Ishikawa (cell line): ENCODE measurements around the gene BRPF3.

Experiments used
- CEBPB ChIP-seq: IDR thresholded peaks from 2 replicates; pipeline ENCODE4 v1.6.1; 2012
- CREB1 ChIP-seq: IDR thresholded peaks from 2 replicates; pipeline ENCODE4 v1.6.1; 2012; ENCODE audit warnings: low read depth
- EGR1 ChIP-seq: IDR thresholded peaks from 2 replicates; pipeline ENCODE4 v1.6.1; 2012
- EP300 ChIP-seq: IDR thresholded peaks from 2 replicates; pipeline ENCODE4 v1.6.1; 2012; ENCODE audit warnings: borderline replicate concordance
- FOXM1 ChIP-seq: IDR thresholded peaks from 2 replicates; pipeline ENCODE4 v1.6.1; 2012; ENCODE audit warnings: low read depth, borderline replicate concordance
- NFIC ChIP-seq: IDR thresholded peaks from 2 replicates; pipeline ENCODE4 v1.6.1; 2012
- RAD21 ChIP-seq: IDR thresholded peaks from 2 replicates; pipeline ENCODE4 v1.6.1; 2012; ENCODE audit warnings: low read depth
- TAF1 ChIP-seq: IDR thresholded peaks from 2 replicates; pipeline ENCODE4 v1.6.1; 2012; ENCODE audit warnings: low read depth, mild to moderate bottlenecking
- TCF12 ChIP-seq: IDR thresholded peaks from 2 replicates; pipeline ENCODE4 v1.6.1; 2012; ENCODE audit warnings: low read depth
- TEAD4 ChIP-seq: IDR thresholded peaks from 2 replicates; pipeline ENCODE4 v1.6.1; 2012
- YY1 ChIP-seq: IDR thresholded peaks from 2 replicates; pipeline ENCODE4 v1.6.1; 2012; ENCODE audit warnings: low read depth
- ZBTB7A ChIP-seq: IDR thresholded peaks from 2 replicates; pipeline ENCODE4 v1.6.1; 2012; ENCODE audit warnings: low read depth
- TF ChIP-seq, protein P1 (sequence below): IDR thresholded peaks from 2 replicates; pipeline ENCODE4 v1.6.1; 2012
- TF ChIP-seq, protein P2 (sequence below): IDR thresholded peaks from 2 replicates; pipeline ENCODE4 v1.6.1; 2012
- TF ChIP-seq, protein P3 (sequence below): IDR thresholded peaks from 2 replicates; pipeline ENCODE4 v1.6.1; 2012; ENCODE audit warnings: low read depth, mild to moderate bottlenecking

Gene BRPF3

DNA sequence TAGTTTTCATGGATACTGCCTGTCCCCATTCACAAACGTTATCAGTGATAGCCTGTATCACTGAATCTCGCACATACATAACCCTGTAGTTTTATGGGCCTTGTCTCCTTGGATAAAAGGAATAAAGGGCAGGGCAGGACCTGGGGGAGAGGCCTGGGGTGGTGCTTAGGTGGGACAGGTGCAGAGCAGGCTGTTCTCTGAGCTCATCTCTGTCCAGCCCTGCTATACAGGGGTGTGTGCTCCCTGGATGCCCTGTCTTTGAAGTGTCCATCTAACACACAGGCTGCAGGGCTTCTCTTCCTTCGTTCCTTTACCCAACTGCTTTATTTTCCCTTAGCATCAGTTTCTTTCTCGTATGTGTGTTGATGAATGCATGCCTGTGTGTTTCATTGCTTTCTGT is 26.4 kb downstream of the BRPF3 start:
- no peak for TF ChIP-seq CEBPB
- no peak for TF ChIP-seq TCF12
- TF ChIP-seq, protein P1, sequence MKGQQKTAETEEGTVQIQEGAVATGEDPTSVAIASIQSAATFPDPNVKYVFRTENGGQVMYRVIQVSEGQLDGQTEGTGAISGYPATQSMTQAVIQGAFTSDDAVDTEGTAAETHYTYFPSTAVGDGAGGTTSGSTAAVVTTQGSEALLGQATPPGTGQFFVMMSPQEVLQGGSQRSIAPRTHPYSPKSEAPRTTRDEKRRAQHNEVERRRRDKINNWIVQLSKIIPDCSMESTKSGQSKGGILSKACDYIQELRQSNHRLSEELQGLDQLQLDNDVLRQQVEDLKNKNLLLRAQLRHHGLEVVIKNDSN: no peak
- no peak for TF ChIP-seq TAF1
- TF ChIP-seq EP300: no peak
- TF ChIP-seq, protein P2, sequence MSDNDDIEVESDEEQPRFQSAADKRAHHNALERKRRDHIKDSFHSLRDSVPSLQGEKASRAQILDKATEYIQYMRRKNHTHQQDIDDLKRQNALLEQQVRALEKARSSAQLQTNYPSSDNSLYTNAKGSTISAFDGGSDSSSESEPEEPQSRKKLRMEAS: no peak
- no peak for TF ChIP-seq ZBTB7A
- no peak for TF ChIP-seq RAD21
- TF ChIP-seq CREB1: no peak
- no peak for TF ChIP-seq TEAD4
- no peak for TF ChIP-seq FOXM1

DNA sequence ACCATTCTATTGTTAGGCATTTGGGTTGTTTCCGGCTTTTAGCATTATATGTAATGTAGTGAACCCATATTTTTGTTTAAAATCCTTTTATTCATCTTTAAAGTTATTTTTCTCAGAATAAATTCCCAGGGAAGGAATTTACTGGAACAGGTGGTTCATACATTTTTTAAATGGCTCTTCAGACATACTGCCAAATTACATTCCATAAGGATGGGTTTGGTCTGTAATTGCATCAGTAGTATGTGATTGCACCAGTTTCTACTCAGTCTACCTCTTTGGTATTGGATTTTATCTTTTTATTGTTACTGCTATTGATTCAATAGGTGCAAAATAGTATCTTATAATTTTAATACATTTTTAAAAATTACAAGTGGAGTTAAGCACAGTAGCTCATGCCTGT is 27.2 kb downstream of the BRPF3 start:
- no peak for TF ChIP-seq RAD21
- no peak for TF ChIP-seq YY1
- no peak for TF ChIP-seq NFIC
- TF ChIP-seq EGR1: no peak
- TF ChIP-seq TCF12: no peak
- TF ChIP-seq ZBTB7A: no peak
- TF ChIP-seq, protein P1: no peak
- TF ChIP-seq, protein P2: no peak
- TF ChIP-seq TEAD4: no peak
- no peak for TF ChIP-seq EP300
- no peak for TF ChIP-seq FOXM1
- TF ChIP-seq, protein P3, sequence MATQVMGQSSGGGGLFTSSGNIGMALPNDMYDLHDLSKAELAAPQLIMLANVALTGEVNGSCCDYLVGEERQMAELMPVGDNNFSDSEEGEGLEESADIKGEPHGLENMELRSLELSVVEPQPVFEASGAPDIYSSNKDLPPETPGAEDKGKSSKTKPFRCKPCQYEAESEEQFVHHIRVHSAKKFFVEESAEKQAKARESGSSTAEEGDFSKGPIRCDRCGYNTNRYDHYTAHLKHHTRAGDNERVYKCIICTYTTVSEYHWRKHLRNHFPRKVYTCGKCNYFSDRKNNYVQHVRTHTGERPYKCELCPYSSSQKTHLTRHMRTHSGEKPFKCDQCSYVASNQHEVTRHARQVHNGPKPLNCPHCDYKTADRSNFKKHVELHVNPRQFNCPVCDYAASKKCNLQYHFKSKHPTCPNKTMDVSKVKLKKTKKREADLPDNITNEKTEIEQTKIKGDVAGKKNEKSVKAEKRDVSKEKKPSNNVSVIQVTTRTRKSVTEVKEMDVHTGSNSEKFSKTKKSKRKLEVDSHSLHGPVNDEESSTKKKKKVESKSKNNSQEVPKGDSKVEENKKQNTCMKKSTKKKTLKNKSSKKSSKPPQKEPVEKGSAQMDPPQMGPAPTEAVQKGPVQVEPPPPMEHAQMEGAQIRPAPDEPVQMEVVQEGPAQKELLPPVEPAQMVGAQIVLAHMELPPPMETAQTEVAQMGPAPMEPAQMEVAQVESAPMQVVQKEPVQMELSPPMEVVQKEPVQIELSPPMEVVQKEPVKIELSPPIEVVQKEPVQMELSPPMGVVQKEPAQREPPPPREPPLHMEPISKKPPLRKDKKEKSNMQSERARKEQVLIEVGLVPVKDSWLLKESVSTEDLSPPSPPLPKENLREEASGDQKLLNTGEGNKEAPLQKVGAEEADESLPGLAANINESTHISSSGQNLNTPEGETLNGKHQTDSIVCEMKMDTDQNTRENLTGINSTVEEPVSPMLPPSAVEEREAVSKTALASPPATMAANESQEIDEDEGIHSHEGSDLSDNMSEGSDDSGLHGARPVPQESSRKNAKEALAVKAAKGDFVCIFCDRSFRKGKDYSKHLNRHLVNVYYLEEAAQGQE: no peak
- TF ChIP-seq TAF1: no peak
- no peak for TF ChIP-seq CEBPB
- no peak for TF ChIP-seq CREB1

DNA sequence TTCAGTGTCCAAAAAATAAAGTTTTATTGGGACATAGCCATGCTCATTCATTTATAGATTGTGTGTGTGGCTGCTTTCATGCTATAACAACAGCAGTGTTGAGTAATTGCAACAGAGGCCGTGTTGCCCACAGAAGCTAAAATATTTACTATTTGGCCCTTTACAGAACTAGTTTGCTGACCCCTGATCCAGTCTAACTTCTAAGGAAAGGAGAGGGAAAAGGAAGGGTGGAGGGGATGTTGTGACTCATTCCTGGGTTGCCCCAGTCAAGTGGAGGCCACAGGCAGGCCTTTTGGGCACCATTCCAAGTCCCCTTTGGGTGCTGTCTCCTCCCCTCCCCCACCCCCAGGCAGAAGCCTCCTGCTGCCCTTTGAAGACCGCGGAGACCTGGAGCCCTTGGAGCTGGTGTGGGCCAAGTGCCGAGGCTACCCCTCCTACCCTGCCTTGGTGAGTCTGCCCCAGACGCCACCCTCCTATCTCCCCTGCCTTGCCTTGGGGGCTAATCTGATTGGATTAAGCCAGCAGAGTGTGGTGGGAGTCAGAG is 28.4 kb downstream of the BRPF3 start:
- TF ChIP-seq CEBPB: no peak
- TF ChIP-seq NFIC: no peak
- no peak for TF ChIP-seq RAD21
- TF ChIP-seq, protein P3: no peak
- TF ChIP-seq FOXM1: no peak
- TF ChIP-seq EGR1: no peak
- no peak for TF ChIP-seq ZBTB7A
- no peak for TF ChIP-seq CREB1

DNA sequence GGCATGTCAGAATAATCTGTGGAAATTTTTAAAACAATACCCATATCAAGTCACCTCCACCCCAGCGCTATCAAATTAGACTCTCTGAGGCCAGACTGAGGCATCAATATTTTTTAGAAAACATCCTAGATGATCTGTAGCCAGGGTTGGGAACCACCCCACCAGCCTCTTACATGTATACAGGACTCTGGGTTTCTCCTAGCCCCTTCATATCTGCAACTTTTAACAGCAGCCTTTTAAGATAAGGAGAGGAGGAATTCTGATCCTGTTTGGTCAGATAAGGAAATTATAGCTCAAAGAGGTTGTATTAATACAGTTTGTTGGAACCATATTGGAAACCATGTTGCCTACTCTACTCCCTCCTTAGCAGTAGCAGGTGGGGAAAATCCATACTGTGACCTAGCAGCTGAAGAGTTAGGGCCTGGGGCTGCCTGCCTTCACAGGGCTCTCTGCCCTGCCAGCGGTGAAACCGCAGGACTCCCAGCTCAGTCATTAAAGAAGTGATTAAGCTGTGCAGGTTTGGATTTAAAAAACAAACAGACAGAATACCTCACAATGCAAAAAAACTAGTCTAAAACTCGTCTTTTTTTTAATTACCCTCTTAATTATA is 30.0 kb downstream of the BRPF3 start:
- TF ChIP-seq TEAD4: no peak
- no peak for TF ChIP-seq YY1
- TF ChIP-seq, protein P1: no peak

DNA sequence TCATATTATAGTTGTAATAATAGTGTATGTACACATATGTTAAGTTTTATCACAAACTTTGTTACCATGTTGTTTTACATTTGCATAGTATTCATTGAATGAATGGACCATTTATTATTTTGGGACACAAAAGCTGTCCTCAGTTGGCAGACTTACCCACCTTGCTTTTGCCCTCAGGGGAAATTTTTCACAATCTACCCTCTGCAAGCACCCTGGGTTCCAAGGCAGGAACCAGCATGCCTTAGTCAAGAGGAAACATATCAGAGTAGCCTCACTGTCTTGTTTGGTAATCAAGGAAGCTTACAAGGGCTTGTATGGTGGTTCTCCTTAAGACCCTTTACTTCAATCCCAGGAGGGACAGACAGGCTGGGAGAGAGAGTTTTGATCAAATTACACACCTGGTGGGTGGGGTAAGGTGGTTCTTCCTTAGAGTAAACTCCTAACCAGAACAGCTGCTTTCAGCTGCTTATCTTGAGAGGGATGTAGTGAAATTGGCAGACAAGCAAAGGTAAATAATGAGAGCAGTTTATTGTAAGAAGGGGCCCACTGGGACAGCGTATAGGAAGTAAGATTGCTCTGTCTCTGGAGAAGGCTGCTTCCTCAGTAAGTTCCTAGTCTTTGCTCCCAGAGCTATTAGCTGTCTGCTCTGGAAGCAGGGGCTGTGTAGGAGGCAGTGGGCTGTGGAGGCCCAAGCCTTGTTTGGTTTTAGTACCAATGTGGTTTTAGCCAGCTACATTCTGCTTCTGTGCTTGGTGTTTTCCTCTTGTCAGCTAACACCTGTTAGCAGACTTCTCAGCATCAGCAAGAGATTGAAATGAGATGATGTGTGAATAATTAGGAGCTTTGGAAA is 31.1 kb downstream of the BRPF3 start:
- TF ChIP-seq TAF1: no peak
- TF ChIP-seq RAD21: no peak
- TF ChIP-seq TEAD4: no peak
- TF ChIP-seq, protein P1: no peak
- TF ChIP-seq, protein P2: no peak
- no peak for TF ChIP-seq EGR1
- no peak for TF ChIP-seq YY1
- no peak for TF ChIP-seq ZBTB7A
- no peak for TF ChIP-seq FOXM1
- TF ChIP-seq, protein P3: no peak
- no peak for TF ChIP-seq CEBPB
- no peak for TF ChIP-seq EP300
- no peak for TF ChIP-seq CREB1
- no peak for TF ChIP-seq NFIC
- no peak for TF ChIP-seq TCF12
